Ammon's horn (tissue), 1 donor: ENCODE results near the gene ABTB2.

Source experiments
- DNase-seq: peaks from one replicate; pipeline ENCODE4 v3.0.0-alpha.2; 2016; ENCODE audit warnings: low spot score

ABTB2 gene

GRCh38 chr11:34166806-34167740 is 190.7 kb downstream of the ABTB2 start:
- no peak for DNase-seq

GRCh38 chr11:34165786-34166555 is 191.8 kb downstream of the ABTB2 start:
- peak; percentile 34 for DNase-seq

GRCh38 chr11:34165121-34165520 is 192.7 kb downstream of the ABTB2 start:
- DNase-seq, result no peak

GRCh38 chr11:34162856-34163255 is 195.0 kb downstream of the ABTB2 start:
- DNase-seq, result no peak

- no peak for DNase-seq
Observed at GRCh38 chr11:34162493-34162820, 195.4 kb downstream of the ABTB2 start.

GRCh38 chr11:34161812-34162492 is 195.9 kb downstream of the ABTB2 start:
- DNase-seq, result no peak

- no peak for DNase-seq
Observed at GRCh38 chr11:34161361-34161760, 196.4 kb downstream of the ABTB2 start.

GRCh38 chr11:34160791-34161190 is 197.0 kb downstream of the ABTB2 start:
- DNase-seq, result no peak

GRCh38 chr11:34160049-34160721 is 197.6 kb downstream of the ABTB2 start:
- DNase-seq, result no peak

GRCh38 chr11:34158661-34159060 is 199.1 kb downstream of the ABTB2 start:
- DNase-seq, result no peak

GRCh38 chr11:34157163-34157562 is 200.6 kb downstream of the ABTB2 start:
- DNase-seq, result no peak

GRCh38 chr11:34155757-34156062 is 202.1 kb downstream of the ABTB2 start:
- DNase-seq, result no peak

GRCh38 chr11:34155057-34155756 is 202.6 kb downstream of the ABTB2 start:
- peak; percentile 44 for DNase-seq

- DNase-seq, result peak; percentile 40
Observed at GRCh38 chr11:34154059-34154875, 203.5 kb downstream of the ABTB2 start.

GRCh38 chr11:34151916-34152845 is 205.6 kb downstream of the ABTB2 start:
- DNase-seq, result no peak

GRCh38 chr11:34151166-34151565 is 206.6 kb downstream of the ABTB2 start:
- no peak for DNase-seq

- DNase-seq, result no peak
Observed at GRCh38 chr11:34150494-34151151, 207.2 kb downstream of the ABTB2 start.

- DNase-seq, result no peak
Observed at GRCh38 chr11:34149786-34150185, 208.0 kb downstream of the ABTB2 start.

GRCh38 chr11:34149274-34149673 is 208.5 kb downstream of the ABTB2 start:
- DNase-seq, result no peak
